Measurements from ENCODE around the gene MAT1A.
"Not testable (repeated sequence)": the region's sequence is repeated elsewhere in the genome, so short reads cannot be mapped to it uniquely, and the experiment has no call there.

Gene MAT1A

DNA sequence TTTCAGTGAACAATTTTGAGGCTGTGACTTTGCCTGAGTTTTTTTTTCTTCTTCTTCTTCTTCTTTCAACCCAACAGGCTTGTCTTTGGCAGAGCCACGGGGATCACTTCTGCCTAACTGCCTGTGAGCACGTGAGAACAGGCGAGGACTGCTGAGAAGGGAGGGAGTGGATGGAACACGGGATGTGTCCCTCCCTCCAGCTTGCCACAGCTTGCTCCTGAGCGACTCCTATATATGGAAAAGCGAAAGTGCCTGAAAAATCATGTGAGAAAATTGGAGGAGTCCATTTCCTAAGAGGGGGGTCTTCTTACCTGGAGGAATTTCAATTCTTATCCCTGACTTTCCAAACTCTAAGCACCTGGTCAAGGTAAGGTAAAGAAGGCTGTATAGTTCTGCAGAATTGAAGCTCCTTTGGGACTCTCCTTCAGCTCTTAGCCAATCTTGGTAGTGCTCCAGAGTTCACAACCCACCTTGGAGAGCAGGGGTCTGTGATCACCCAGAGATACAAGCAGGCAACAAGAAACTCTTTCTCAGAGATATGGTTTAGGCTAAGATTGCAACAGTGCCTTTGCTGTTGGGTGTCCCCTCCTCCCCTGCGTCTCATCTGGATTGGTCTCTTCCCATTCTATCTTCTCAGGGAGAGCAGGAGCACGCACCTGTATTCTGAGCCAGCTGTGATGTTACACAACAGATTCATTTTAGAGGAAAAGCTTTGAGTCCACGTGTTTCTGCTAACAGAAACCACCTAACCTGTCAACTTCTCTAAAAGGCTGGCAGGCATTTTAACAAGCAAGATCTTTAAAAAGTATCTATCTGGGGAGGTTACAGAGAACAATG, at the start of gene MAT1A:
MAT1A (minus strand) TSS at position 208 of the 837 bp plus-strand sequence. CDS start 235 bp downstream, outside the sequence.
- DNase-seq (ENCODE audit: insufficient read length, low spot score) (peak; percentile 23), FAIRE-seq (no peak)

DNA sequence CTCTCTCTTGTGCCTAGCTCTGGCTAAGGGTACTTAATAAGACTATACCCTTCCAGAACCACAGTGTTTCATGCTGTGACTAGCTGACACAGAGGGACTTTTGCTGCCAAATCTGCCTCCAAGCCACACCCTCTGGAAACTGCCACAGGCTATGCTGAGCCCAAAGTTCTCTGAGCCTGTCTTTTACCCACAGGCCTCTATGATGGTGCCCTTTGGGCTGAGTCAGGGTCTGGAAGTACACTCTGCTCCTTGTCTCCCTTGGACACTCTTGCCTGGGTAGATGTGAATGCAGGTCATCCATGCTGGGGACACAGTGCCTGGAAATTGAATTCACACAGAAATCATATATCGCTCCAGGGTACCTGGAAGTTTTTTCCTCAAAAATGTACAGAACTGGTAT, 44.5 kb upstream of the MAT1A start:
- FAIRE-seq = no peak
- DNase-seq (ENCODE audit: insufficient read length, low spot score) = no peak

More for the DNA sequence above, at the start of gene MAT1A:
- TF ChIP-seq POLR2A (IDR thresholded peaks at IDR 0.05; ENCODE audit: low read depth, low read length) = no peak

DNA sequence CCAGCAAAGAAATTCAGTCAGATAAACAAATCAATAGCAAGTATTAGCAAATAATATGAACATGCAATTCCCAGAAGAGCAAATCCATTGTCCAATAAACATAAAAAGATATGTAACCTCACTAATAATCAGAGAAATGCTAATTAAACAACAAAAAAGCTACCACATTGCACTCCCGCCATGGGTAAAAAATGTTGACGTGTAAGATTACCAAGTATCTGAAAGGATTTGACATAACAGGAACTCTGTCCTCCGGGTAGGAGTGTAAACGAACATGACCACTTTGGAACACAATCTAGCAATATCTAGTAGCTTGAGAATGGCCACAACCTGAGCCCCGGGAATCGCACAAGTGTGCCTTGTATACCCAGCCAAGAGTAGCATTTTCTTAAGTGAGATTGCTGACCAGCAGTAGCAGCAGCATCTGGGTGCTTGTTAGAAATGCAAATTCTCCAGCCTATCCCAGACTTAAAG, 35.5 kb upstream of the MAT1A start:
- FAIRE-seq = no peak
- TF ChIP-seq POLR2A (IDR thresholded peaks at IDR 0.05; ENCODE audit: low read depth, low read length) = no peak
- DNase-seq (ENCODE audit: insufficient read length, low spot score) = no peak

More for the DNA sequence above, 44.5 kb upstream of the MAT1A start:
- TF ChIP-seq POLR2A (IDR thresholded peaks at IDR 0.05; ENCODE audit: low read depth, low read length) = no peak

DNA sequence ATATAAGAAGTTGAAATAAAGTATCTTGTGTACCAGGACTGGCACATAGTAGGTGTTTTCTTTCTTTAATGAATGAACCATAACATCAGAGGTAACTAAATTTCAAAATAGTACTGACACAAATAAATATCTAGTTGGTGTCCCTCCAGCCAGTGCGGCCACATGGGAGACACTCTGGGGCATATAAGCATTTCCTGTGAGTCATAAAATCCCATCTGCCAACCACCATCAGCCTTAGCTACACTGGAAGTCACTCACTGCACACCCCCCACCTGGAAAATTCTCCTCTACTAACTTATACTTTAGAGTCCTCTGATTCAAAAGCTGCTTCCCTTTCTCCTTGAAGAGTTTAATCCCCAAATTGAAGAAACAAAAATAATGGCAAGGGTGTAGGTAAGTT, 34.6 kb upstream of the MAT1A start:
- FAIRE-seq (peak; percentile 33), DNase-seq (ENCODE audit: insufficient read length, low spot score) (peak; percentile 39)
- TF ChIP-seq POLR2A (IDR thresholded peaks at IDR 0.05; ENCODE audit: low read depth, low read length) = no peak

DNA sequence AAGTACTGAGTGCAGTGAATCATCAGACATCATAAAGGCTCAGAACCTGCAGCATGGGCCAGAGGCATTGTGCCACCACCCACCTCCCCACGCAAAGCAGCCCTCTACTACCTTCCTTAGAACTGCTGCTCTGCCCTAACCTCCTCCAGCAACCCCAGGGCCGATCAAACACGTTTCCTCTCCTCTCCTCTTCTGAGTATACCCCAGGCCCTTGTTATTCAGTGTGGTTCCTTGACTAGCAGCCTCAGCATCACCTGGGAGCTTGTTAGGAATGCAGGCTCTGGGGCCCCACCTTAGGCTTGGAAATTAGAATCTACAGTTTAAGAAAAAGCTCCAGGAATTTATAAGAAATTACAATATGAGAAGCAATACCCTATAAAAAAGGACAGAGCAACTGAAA, 33.9 kb upstream of the MAT1A start:
- DNase-seq (ENCODE audit: insufficient read length, low spot score) (no peak), FAIRE-seq (no peak)
- TF ChIP-seq POLR2A (IDR thresholded peaks at IDR 0.05; ENCODE audit: low read depth, low read length) = no peak

DNA sequence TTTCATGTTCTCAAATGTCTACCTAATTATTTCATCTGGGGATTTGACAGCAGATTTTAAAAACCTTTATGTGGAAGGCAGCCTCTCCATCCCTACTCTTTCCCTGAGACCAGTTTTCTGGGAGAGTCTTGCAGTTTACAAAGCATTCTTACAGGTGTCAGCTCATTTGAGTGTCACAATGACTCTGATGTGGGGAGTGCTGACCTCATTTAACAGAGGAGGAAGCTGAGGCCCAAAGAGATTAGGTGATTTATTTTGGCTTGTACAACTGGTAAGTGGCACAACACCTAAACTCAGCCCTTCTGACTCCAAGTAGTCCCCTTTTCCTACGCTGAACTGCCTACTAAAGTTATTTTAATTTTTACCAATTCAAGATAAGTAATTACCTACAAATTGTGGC, 33.3 kb upstream of the MAT1A start:
- DNase-seq (ENCODE audit: insufficient read length, low spot score) = no peak
- FAIRE-seq = no peak
- TF ChIP-seq POLR2A (IDR thresholded peaks at IDR 0.05; ENCODE audit: low read depth, low read length) = no peak

DNA sequence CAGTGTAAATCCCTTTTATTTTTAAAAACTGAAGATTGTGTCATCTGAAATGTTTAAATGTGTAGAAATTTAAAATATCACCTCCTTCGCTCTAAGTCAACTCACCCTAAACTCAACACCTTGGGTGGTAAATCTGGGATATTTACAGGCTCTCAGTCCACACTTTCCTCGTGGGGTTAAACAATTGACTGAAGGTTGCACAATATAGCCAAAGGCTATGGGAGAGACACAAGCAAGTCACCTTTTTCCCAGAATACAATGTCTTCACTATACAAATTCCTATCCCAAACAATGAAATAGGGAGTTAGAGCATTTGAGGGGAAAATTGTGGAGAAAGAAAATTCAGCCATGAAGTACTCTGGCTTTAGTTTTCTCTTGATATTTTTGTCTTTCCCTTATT, 32.7 kb upstream of the MAT1A start:
- DNase-seq (ENCODE audit: insufficient read length, low spot score) = no peak
- FAIRE-seq = no peak
- no peak for TF ChIP-seq POLR2A (IDR thresholded peaks at IDR 0.05; ENCODE audit: low read depth, low read length)

DNA sequence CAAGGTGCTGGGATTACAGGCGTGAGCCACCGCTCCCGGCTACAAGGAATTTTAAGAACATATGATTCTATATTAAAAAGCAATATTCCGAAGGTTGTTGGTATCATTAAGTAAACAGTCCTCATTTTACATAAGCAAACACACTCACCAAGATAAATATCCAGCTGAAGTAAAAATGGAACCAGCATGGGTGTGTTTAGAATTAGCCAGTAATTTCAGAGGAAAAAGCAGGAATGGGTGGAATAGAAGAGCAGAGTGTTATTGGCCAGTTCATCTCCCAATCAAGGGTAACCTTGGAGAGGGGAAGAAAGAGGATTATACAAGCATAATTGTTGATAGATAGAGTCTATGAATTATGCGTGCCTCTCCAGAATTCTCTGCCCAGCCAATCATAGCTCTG, 31.7 kb upstream of the MAT1A start:
- FAIRE-seq (no peak), DNase-seq (ENCODE audit: insufficient read length, low spot score) (no peak)
- no peak for TF ChIP-seq POLR2A (IDR thresholded peaks at IDR 0.05; ENCODE audit: low read depth, low read length)

DNA sequence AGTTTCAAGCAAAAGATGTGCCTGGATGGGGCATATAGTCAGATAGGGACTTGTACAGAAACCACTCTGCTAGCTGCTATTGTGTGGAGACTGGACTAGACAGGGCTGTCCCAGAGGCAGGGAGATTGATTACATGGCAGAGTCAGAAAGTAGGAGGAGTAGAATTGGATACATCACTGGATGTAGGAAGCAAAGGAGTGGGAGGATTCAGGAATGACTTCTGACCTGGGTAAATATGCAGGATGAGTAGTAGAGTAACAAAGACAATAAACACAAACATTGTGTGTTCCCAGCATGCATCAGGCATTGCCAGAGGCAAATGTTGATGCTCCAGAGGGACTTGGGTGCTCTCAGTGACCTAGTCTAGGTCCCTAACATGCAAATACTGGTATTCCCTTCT, 30.9 kb upstream of the MAT1A start:
- DNase-seq (ENCODE audit: insufficient read length, low spot score) = no peak
- no peak for TF ChIP-seq POLR2A (IDR thresholded peaks at IDR 0.05; ENCODE audit: low read depth, low read length)
- no peak for FAIRE-seq

DNA sequence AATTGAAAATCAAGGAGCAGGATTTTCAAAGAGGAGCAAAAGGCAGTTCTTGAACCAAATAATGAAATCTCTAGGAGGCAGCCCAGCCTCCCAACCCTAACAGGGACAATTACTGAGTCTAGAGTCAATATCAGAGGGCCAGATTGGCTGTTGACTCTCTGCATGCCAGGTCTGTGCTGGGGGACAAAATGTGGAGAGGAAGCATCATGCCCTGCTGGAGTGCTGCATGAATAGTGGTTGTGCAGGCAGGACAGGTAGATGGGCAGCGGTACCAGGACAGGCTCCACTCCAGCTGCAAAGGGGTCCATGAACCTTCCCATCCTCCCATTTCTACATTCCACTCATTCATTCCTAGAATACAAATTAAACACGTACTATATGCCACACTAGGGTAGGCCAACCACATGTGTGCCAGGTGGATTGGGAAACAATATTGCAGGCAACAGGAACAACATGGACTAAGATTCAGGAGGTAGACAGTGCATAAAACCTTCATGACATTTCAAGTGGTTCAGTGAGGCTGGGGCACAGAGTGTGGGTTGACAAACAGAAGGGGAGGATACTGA, 30.4 kb upstream of the MAT1A start:
- DNase-seq (ENCODE audit: insufficient read length, low spot score) (no peak), FAIRE-seq (no peak)
- no peak for TF ChIP-seq POLR2A (IDR thresholded peaks at IDR 0.05; ENCODE audit: low read depth, low read length)

DNA sequence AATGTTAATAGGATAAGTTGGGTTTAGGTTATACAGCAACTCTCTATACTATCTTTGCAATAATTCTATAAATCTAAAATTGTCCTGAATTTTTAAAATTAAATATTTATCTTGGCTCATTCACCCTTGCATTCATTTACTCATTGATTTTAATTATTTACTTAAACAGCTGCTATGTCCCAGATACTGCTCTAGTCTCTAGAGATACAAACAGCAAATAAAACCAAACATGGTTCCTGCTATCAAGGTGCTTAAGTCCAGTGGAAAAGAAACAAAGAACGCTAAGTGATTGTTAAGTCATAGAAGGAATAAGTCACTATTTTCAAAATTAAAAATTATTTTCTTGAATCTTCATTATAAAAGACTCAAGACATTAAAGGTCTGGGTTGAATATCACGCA, 29.9 kb upstream of the MAT1A start:
- TF ChIP-seq POLR2A (IDR thresholded peaks at IDR 0.05; ENCODE audit: low read depth, low read length) = no peak
- FAIRE-seq (no peak), DNase-seq (ENCODE audit: insufficient read length, low spot score) (no peak)

DNA sequence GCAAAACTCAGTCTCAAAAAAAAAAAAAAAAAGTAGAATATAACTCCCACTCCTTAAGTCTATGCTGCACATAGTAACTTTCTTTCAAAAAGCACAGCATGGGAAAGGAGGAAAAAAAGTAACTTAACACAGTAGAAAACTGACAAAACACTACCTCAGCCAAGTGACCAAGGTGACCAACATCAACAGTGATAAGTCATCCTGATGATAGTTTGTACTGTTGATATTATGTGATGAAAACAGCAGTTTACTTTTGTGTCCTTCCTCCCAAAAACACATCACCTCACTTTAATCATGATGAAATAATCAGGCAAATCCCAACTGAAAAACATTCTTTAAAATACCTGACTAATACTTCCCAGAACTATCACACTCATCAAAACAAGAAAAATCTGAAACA, 29.3 kb upstream of the MAT1A start:
- TF ChIP-seq POLR2A (IDR thresholded peaks at IDR 0.05; ENCODE audit: low read depth, low read length) = no peak
- FAIRE-seq (no peak), DNase-seq (ENCODE audit: insufficient read length, low spot score) (no peak)

DNA sequence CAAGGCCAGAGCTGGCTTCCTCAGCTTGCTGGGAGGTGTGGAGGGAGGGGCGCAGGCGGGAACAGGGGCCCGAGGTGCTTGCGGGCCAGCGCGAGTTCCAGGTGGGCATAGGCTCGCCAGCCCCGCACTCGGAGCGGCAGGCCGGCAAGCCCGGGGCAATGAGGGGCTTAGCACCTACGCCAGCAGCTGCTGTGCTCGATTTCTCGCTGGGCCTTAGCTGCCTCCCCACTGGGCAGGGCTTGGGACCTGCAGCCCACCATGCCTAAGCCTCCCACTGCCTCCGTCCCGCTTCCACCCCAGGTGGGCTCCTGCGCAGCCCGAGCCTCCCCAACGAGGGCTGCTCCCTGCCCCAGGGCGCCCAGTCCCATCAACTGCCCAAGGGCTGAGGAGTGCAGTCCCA, 25.9 kb upstream of the MAT1A start:
- DNase-seq (ENCODE audit: insufficient read length, low spot score) (no peak), FAIRE-seq (no peak)
- TF ChIP-seq POLR2A (IDR thresholded peaks at IDR 0.05; ENCODE audit: low read depth, low read length) = no peak

DNA sequence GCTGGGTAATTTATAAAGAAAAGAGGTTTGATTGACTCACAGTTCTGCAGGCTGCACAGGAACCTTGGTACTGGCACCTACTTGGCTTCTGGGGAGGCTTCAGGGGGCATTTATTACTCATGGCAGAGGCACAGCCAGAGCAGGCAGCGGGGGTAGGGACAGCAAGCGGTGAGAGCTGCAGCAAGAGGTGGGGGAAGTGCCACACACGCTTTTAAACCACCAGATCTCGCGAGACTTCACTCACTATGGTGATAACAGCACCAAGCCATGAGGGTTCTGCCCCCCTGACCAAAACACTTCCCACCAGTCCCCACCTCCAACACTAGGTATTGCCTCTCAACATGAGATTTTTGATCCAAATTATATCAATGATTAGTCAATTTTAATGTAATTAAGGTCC, 24.1 kb upstream of the MAT1A start:
- DNase-seq (ENCODE audit: insufficient read length, low spot score) = no peak
- TF ChIP-seq POLR2A (IDR thresholded peaks at IDR 0.05; ENCODE audit: low read depth, low read length) = no peak
- FAIRE-seq = no peak

DNA sequence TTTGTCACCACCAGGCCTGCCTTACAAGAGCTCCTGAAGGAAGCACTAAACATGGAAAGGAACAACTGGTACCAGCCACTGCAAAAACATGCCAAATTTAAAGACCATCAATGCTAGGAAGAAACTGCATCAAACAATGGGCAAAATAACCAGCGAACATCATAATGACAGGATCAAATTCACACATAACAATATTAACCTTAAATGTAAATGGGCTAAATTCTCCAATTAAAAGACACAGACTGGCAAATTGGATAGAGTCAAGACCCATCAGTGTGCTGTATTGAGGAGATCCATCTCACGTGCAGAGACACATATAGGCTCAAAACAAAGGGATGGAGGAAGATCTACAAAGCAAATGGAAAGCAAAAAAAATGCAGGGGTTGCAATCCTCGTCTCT, 16.5 kb upstream of the MAT1A start:
- not testable (repeated sequence) for FAIRE-seq; DNase-seq (ENCODE audit: insufficient read length, low spot score)
